Measurements from ENCODE around the gene STK10. TPM values are rescaled to one million over a fixed set of nuclear protein-coding genes. Genes with fewer than 3 reads are reported as not detected.

STK10 gene
- total and polyA plus RNA-seq, 9 of the 15 experiments (the other 6 are each of a cell fraction or from before 2014, with no cell fraction given) = 0.30 to 6.7 (median 2.4) TPM

- TF ChIP-seq TAF9B (IDR thresholded peaks at IDR 0.05; ENCODE audit: partially characterized antibody) (no peak), GABPA (tag; conservative IDR thresholded peaks at IDR 0.05; ENCODE audit: low read depth) (no peak)
Observed at GRCh38 chr5:172148381-172148780, 39.6 kb downstream of the STK10 start (continued).

GRCh38 chr5:172147857-172148256 is 40.2 kb downstream of the STK10 start:
- H3K4me1 ChIP-seq (replicated peaks in 1 of 2; ENCODE audit: control insufficient read depth in 2 of 2, insufficient read depth in 2 of 2, low read length in 2 of 2) = peaks cover 42 to 49% of the 10 kb centered on the region in 2 experiments; a peak in 4 of 5 replicates
- TF ChIP-seq ZNF551 (CRISPR knock-in tag; IDR thresholded peaks at IDR 0.05) = no peak
- no peak for TF ChIP-seq ETV6 (IDR thresholded peaks at IDR 0.05; ENCODE audit: borderline replicate concordance in 1 of 2, low read depth in 2 of 2, low read length in 1 of 2)
- TF ChIP-seq ETV6 (CRISPR knock-in tag; IDR thresholded peaks at IDR 0.05; ENCODE audit: borderline replicate concordance) = no peak
- TF ChIP-seq CHD2 (IDR thresholded peaks at IDR 0.05; ENCODE audit: low read depth, low read length) = no peak
- no peak for TF ChIP-seq ZNF232 (CRISPR knock-in tag; IDR thresholded peaks at IDR 0.05)
- peak; percentile 28; the same call in 1 of the 2 replicates for TF ChIP-seq GATA2 (CRISPR knock-in tag; IDR thresholded peaks at IDR 0.05)
- TF ChIP-seq KLF1 (tag; IDR thresholded peaks at IDR 0.05) = no peak
- no peak for TF ChIP-seq RAD21 (CRISPR knock-in tag; conservative IDR thresholded peaks at IDR 0.05 in 1 of 2, IDR thresholded peaks at IDR 0.05 in 1 of 2)

More at GRCh38 chr5:172147857-172148256, 40.2 kb downstream of the STK10 start:
- H4K20me1 ChIP-seq (replicated peaks; ENCODE audit: control insufficient read depth, insufficient read depth, low read length) = no peaks in the 10 kb centered on the region
- POLR2A ChIA-PET = interaction anchor here (2.1 kb wide), 1 partner anchor 9 kb away, joined by 7 read pairs; no protein-coding TSS in a partner anchor
- peak; percentile 3; the same call in 2 of the 3 replicates for ATAC-seq
- intact Hi-C loops (cut with micrococcal nuclease) = no loop called here
- peak overlapping the region in 1 of 2 experiments; percentile 76; a peak in 1 of 4 replicates for H3K9ac ChIP-seq (ENCODE audit: insufficient read depth in 1 of 2, low read depth in 2 of 2, low read length in 2 of 2)
- no peak overlapping the region for H3K4me3 ChIP-seq
- H3K36me3 ChIP-seq (ENCODE audit: control insufficient read depth, insufficient read depth, low read length) = no peaks in the 10 kb centered on the region; the same call in 2 of the 3 replicates
- DNase-seq (ENCODE audit: extremely low read depth in 1 of 4, low spot score in 3 of 4) = peak in 3 of 4 experiments; percentile 64 to 74 (median 72)
- 25% methylated on average over 10 of the region's 10 CpGs for WGBS (ENCODE audit: insufficient coverage, low coverage, missing lambda C conversion rate)
- H3K27me3 ChIP-seq (ENCODE audit: control insufficient read depth in 2 of 2, insufficient read depth in 2 of 2, low read length in 2 of 2) = no peaks in the 10 kb centered on the region
- CTCF ChIA-PET (ENCODE audit: low intra/inter-chr PET ratio) = no interaction called here
- no peak overlapping the region for H2AFZ ChIP-seq (ENCODE audit: low read depth, low read length)
- peak overlapping the region; percentile 26; the same call in 1 of the 2 replicates for H3K4me2 ChIP-seq (ENCODE audit: insufficient read depth, low read length)
- BruUV-seq (replicated peaks) = no TSS peak
- no peak for FAIRE-seq
- H3K79me2 ChIP-seq (ENCODE audit: control insufficient read depth, insufficient read depth, low read length) = no peaks in the 10 kb centered on the region
- H3K9me1 ChIP-seq (ENCODE audit: control insufficient read depth, insufficient read depth, low read length) = no peaks in the 10 kb centered on the region
- in situ Hi-C loops (cut with MboI) = no loop called here
- no peaks in the 10 kb centered on the region for H3K9me3 ChIP-seq (replicated peaks; ENCODE audit: control insufficient read depth, insufficient read depth, low read depth, low read length)
- no peak overlapping the region for H3K27ac ChIP-seq (ENCODE audit: extremely low read depth, low read depth, low read length)
